Mammary epithelial cell (primary cell): ENCODE measurements around the gene SLC22A7.

Source experiments
- CTCF ChIP-seq, 2 donors: IDR thresholded peaks in 1 of 2; conservative IDR thresholded peaks in 1 of 2; 2 replicates each; pipeline ENCODE4 v1.5.1; 2011 to 2012; ENCODE audit warnings: inconsistent platforms in 2 of 2, low read length in 2 of 2, mild to moderate bottlenecking in 2 of 2, control low read depth in 1 of 2, low read depth in 1 of 2; ENCODE audit not compliant: insufficient read depth in 1 of 2; ENCODE audit errors: extremely low read depth in 1 of 2
- EZH2 ChIP-seq: IDR thresholded peaks from 2 replicates; pipeline ENCODE4 v1.6.1; 2012; ENCODE audit warnings: low read length, inconsistent platforms, borderline replicate concordance

- no peak for TF ChIP-seq CTCF (conservative IDR thresholded peaks at IDR 0.05 in 1 of 2, IDR thresholded peaks at IDR 0.05 in 1 of 2; ENCODE audit: extremely low read depth in 1 of 2, insufficient read depth in 1 of 2, low read depth in 1 of 2, low read length in 2 of 2)
- no peak for TF ChIP-seq EZH2
These were observed 42.5 kb upstream of the SLC22A7 start for GRCh38 chr6:43255408-43256054.
